Activated gamma-delta T cell treated with Interleukin-2 at 50 U/mL for 16 hours (primary cell): ENCODE measurements around the gene LTBR.
"Not testable (repeated sequence)": the region's sequence is repeated elsewhere in the genome, so short reads cannot be mapped to it uniquely, and the experiment has no call there.

Experiments
- DNase-seq: peaks from one replicate; pipeline ENCODE4 v3.0.0-alpha.2; 2020

LTBR gene

DNA sequence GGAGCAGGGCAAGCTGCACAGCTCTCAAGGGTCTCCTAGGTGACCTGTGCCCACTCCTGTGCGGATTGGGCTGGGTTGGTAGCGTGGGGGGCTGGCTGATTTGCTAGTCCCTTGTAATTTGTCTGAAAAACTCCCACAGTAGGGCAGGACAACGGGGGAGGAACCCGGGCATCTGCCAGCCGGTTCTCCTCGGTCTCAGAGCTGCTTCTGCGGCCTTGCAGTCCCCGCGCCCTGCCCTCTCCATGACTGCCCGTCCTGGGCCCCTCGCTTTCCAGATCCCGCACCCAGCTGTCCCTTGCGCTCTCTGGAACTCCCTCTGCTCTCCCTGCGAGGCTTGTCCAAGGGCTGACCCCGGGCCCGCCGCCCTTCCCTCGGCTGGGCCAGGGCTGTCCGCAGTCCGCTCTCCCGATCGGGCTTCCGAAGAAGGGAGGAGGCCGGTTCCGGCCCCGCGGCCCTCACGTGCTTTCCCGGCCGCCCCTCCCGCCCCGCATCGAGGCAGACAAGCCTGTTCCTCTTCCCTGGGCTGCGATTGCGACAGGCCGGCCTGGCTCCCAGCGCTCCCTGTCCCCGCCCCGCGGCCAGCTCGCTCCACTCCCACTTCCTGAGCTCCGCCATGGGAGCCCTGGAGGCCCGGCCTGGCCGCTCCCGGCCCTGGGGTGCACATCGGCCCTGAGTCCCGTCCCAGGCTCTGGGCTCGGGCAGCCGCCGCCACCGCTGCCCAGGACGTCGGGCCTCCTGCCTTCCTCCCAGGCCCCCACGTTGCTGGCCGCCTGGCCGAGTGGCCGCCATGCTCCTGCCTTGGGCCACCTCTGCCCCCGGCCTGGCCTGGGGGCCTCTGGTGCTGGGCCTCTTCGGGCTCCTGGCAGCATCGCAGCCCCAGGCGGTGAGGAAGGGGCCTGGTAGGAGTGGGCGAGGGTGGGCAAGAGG, at the start of gene LTBR:
Gene LTBR, plus strand, starts transcription at position 591 of the 927 bp plus-strand sequence. Its CDS starts 197 bp downstream, at position 788.
- DNase-seq: no peak

GRCh38 chr12:6334359-6334758, 49.6 kb upstream of the LTBR start:
- no peak for DNase-seq

GRCh38 chr12:6334940-6335450, 49.0 kb upstream of the LTBR start:
- no peak for DNase-seq

- peak; percentile 88 for DNase-seq
Measured at GRCh38 chr12:6335451-6336078, 48.4 kb upstream of the LTBR start.

GRCh38 chr12:6336079-6336888, 47.7 kb upstream of the LTBR start:
- DNase-seq: peak; percentile 59

DNA sequence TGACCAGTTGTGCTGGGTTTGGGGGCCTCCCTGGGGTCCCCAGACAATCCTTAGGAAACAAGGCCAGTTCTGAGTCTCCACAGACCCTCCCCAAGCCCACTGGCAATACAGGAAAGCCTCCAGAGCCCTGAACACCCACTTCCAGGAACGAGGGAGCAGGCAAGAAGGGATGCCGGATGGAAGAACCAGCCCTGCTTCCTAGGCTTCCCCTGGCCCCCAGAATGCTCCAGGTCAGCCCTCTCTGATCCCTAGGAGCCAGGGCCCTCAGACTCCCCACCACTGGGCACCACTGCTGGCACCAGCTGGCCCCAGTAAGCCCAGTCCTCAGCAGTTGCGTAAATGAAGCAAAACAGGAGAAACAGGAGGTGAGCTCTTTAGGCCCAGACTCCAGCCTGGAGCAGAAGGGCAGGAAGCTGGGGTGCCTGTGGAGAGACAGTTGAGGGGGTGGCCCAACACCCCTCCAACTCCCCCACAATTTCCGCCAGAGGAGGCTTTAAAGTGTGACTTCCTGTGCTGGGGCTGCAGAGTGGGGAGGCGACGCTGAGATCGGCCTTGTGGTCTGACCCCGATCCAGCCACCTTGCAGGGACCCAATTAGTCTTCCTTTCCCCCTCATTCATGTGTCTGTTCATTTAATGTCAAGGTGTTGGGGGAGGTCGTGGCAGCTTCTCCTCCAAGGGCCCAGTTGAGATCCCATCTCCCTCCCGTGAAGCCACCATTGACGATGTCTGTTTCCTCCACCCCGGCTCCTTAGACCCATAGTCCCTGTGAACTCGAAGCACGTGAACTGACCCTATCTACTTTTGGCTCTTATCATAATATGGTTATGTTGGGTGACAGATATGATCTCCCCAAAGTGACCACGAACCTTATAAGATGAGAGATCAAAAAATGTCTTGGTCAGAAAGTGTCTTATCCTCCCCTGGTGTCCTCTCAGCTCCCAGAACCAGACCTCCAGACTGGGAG, 46.8 kb upstream of the LTBR start:
- DNase-seq: peak; percentile 81

DNA sequence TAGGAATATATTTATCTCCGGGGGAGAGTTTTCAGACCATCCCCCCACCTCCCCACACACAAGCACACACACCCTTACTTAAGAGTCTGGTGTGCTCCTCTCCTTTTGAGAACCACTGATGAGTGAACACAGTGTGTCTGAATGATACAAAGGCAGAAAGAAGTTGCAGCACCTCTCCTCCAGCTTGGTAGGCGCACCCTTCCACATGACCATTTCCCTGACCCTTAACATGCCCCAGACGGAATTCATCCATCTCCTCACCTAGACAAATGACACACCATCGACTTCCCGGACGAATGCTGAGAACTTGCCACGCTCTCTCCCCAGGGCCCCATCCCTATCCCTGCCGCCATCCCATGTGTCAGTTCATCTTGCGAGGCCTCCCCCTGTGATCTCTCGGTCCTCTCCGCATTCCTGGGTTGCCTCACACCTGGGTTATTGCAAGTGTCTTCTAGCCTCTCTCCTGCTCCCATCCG, 46.0 kb upstream of the LTBR start:
- no peak for DNase-seq

GRCh38 chr12:6338536-6338935, 45.4 kb upstream of the LTBR start:
- not testable (repeated sequence) for DNase-seq

- DNase-seq: no peak
Measured at GRCh38 chr12:6338955-6339354, 45.0 kb upstream of the LTBR start.

GRCh38 chr12:6340032-6340638, 43.8 kb upstream of the LTBR start:
- DNase-seq: no peak

GRCh38 chr12:6340745-6341416, 43.1 kb upstream of the LTBR start:
- DNase-seq: no peak

DNA sequence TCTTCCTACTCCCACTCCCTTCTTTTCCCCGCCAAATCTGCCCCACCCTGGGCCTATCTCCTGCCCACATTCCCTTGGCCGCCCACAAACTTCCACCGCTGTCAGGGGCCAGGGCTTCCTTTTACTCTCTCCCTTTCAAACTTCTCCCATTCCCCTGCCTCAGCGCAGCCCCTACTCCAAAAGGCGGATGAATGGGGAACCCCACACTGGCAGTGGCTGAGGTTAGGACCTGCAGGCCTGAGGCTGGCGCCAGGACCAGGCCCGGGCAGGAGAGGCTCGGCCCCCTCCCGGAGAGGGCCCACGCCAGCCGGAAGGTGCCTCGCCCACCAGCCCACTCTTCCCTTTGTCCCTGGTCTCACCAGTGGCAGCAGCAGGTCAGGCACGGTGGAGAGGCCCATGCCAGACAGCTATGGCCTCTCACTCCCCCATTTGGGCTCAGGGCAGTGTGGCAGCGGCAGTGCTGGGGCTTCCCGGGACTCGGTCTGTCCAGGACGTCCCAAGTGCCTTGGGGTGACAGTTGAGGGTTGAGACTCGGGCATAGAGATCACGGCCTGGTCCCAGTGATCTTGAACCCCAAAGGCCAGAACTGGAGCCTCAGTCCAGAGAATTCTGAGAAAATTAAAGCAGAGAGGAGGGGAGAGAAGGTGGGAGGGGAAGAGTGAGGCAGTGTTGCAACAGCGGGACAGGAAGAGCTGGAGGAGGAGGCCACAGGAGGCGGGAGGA, 42.4 kb upstream of the LTBR start, which contains the start of gene TNFRSF1A:
Gene TNFRSF1A, minus strand, starts transcription at position 660 of the 723 bp plus-strand sequence. Its CDS starts 262 bp downstream, at position 398.
- DNase-seq: no peak

- no peak for DNase-seq
Measured at GRCh38 chr12:6342140-6342889, 41.6 kb upstream of the LTBR start.

DNA sequence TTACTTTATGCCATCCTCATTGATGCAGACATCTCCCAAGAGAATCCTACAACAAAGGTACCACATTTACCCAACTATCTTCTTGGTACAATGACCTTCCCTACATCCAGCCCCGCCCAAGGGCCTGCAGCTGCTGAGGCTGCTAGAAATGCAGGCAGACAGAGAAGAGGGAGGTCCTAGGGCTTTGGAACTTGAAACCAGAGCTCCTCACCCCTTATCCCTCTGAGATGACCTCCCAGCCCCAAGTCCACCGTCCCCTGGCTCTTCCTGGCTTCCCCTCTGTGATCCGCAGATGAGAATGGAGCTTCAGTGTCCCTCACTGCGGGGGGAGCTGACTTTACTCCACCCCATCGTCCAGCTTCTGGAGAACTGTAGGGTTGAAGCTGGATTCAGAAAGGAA, 40.4 kb upstream of the LTBR start:
- DNase-seq: no peak

GRCh38 chr12:6344101-6344660, 39.8 kb upstream of the LTBR start:
- not testable (repeated sequence) for DNase-seq

DNA sequence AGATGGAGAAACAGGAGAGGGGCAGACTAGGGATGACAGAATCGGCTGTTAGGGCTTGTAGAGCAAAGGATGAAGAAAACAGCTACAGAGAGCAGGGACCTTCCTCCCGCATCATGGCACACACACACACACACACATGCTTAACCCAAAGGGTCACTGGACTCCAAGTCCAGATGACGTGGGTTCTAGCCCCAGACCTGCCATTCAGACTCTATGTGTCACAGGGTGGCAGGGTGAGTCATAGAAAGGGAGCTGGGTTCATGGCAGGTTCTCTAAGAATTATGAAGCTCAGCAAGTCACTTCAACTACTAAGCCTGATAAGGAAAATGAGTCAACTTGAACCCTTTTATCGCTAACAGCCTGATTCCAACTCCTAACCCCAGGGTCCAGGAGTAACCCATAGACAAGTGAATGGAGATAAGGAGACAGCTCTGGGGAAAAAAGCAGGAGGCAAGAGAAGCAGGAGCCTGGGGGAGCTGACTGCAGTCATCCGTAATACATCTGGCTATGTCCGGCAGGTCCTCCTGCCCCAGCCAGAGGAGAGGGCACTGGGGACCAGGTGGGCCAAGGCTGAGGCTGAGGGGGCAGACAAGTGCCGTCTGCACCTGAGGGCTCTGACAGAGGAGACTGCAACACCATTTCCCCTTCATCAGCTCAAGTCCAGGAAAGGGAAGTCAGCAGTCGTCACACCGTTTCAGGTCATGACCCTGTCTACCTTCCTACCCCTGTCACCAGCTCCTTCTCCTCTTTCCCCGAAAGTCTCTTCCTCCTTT, 38.5 kb upstream of the LTBR start:
- DNase-seq: peak; percentile 43

- no peak for DNase-seq
Measured at GRCh38 chr12:6346235-6346832, 37.6 kb upstream of the LTBR start.
